ENCODE data around the gene ZBTB22.

Gene ZBTB22

DNA sequence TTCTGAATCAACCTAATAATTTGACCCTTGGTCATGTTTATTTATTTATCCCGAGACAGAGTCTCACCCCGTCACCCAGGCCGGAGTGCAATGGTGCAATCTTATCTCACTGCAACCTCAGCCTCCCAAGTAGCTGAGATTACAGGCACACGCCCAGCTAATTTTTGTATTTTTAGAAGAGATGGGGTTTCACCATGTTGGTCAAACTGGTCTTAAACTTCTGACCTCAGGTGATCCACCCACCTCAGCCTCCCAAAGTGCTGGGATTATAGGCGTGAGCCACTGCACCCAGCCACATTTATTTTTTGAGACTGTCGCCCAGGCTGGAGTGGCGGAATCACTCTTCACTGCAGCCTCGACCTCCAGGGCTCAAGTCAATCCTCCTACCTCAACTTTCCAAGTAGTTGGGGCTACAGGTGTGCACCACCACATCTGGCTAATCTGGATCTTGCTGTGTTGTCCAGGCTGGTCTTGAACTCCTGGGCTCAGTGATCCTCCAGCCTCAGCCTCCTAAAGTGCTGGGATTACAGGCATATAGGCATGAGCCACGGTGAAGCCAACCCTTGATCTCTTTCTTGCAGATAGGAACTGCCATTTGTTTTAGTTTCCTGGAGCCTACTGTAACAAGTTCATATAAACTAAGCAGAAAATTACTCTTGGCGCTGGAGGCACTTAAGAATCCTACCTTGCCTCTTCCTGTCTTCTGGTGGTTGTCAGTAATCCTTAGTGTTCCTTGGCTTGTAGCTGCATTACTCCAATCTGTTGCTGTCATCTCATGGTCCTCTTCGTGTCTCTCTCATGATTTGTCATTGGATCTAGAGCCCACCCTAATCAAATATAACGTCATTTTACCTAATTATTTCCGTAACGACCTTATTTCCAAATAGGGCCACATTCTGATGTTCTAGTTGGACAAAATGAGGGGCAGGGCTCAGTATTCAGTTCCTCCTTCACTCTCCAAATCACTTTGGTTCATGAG, 43.3 kb downstream of the ZBTB22 start:
- Histone ChIP-seq H3K36me3 (ENCODE audit: low read length) (peaks cover 31% of the 10 kb centered on the region), H3K27me3 (ENCODE audit: low read length) (no peaks in the 10 kb centered on the region), H3K9me2 (replicated peaks; ENCODE audit: insufficient read depth, low read length) (no peaks in the 10 kb centered on the region), H4K20me1 (ENCODE audit: low read depth, low read length) (peaks cover 16% of the 10 kb centered on the region), H3F3A (ENCODE audit: insufficient read depth) (peaks cover 76% of the 10 kb centered on the region), H3K27ac (ENCODE audit: low read depth, low read length) (peak overlapping the region; percentile 90), H3K9me3 (ENCODE audit: insufficient read depth, low read length) (no peaks in the 10 kb centered on the region), H3K4me3 (ENCODE audit: insufficient read depth, low read length, poor library complexity, severe bottlenecking) (peak overlapping the region; percentile 76), H3K4me2 (ENCODE audit: low read depth, low read length, poor library complexity, severe bottlenecking) (peak overlapping the region; percentile 88), H3K9ac (ENCODE audit: low read length) (peak overlapping the region; percentile 75), H3K79me2 (ENCODE audit: insufficient read depth, low read length) (peaks cover 45% of the 10 kb centered on the region), H2AFZ (ENCODE audit: low read depth, low read length, severe bottlenecking) (no peak overlapping the region)
- TF ChIP-seq, protein P1, sequence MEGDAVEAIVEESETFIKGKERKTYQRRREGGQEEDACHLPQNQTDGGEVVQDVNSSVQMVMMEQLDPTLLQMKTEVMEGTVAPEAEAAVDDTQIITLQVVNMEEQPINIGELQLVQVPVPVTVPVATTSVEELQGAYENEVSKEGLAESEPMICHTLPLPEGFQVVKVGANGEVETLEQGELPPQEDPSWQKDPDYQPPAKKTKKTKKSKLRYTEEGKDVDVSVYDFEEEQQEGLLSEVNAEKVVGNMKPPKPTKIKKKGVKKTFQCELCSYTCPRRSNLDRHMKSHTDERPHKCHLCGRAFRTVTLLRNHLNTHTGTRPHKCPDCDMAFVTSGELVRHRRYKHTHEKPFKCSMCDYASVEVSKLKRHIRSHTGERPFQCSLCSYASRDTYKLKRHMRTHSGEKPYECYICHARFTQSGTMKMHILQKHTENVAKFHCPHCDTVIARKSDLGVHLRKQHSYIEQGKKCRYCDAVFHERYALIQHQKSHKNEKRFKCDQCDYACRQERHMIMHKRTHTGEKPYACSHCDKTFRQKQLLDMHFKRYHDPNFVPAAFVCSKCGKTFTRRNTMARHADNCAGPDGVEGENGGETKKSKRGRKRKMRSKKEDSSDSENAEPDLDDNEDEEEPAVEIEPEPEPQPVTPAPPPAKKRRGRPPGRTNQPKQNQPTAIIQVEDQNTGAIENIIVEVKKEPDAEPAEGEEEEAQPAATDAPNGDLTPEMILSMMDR (IDR thresholded peaks at IDR 0.05; ENCODE audit: insufficient read depth, low read length, poor library complexity, severe bottlenecking), result no peak
- TF ChIP-seq EZH2phosphoT487 (conservative IDR thresholded peaks at IDR 0.05; ENCODE audit: low read length), result no peak

DNA sequence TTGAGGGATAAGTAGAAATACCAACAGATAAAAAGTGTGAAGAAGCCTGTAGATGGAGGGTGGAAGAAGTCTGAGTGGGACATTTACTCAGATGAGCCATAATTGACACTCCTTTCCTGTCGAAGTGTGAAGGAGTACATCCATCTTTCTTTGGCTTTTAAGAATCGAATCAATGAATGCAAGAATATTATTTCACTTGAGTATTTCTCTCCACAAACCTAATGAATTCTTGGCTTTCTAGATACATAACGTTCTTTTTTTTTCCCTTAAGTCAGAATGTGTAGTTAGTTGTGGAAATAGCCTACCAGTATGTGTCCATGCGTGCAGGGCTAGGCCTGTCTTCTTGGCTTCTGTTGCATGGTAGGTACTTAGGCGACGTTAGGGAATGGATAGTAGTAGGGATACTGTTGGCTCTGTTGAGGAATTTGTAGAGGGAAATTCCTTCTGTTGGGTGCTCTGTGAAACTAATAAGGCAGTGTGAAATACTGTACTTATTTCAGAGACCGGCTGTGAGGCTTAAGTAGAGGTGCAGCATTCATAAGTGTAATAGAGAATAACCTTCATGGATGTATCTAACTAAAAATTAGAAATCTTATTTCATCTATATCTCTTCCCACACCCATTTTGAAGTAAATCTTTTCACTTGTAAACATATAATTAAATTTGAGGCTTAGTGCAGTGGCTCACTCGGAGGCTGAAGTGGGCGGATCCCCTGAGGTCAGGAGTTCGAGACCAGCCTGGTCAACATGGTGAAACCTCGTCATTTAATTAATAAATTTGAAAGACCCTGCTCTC, 44.2 kb downstream of the ZBTB22 start:
- Histone ChIP-seq H3K9me2 (replicated peaks; ENCODE audit: insufficient read depth, low read length) (no peaks in the 10 kb centered on the region), H3K9ac (ENCODE audit: low read length) (peak overlapping the region; percentile 75), H4K20me1 (ENCODE audit: low read depth, low read length) (peaks cover 16% of the 10 kb centered on the region), H2AFZ (ENCODE audit: low read depth, low read length, severe bottlenecking) (no peak overlapping the region), H3K4me3 (ENCODE audit: insufficient read depth, low read length, poor library complexity, severe bottlenecking) (peak overlapping the region; percentile 76), H3K27ac (ENCODE audit: low read depth, low read length) (peak overlapping the region; percentile 90), H3K36me3 (ENCODE audit: low read length) (peaks cover 31% of the 10 kb centered on the region), H3K27me3 (ENCODE audit: low read length) (no peaks in the 10 kb centered on the region), H3K79me2 (ENCODE audit: insufficient read depth, low read length) (peaks cover 45% of the 10 kb centered on the region), H3K4me2 (ENCODE audit: low read depth, low read length, poor library complexity, severe bottlenecking) (peak overlapping the region; percentile 88), H3F3A (ENCODE audit: insufficient read depth) (peaks cover 71% of the 10 kb centered on the region), H3K9me3 (ENCODE audit: insufficient read depth, low read length) (no peaks in the 10 kb centered on the region)
- no peak for TF ChIP-seq EZH2phosphoT487 (conservative IDR thresholded peaks at IDR 0.05; ENCODE audit: low read length)
- TF ChIP-seq, protein P1 (IDR thresholded peaks at IDR 0.05; ENCODE audit: insufficient read depth, low read length, poor library complexity, severe bottlenecking), result no peak

DNA sequence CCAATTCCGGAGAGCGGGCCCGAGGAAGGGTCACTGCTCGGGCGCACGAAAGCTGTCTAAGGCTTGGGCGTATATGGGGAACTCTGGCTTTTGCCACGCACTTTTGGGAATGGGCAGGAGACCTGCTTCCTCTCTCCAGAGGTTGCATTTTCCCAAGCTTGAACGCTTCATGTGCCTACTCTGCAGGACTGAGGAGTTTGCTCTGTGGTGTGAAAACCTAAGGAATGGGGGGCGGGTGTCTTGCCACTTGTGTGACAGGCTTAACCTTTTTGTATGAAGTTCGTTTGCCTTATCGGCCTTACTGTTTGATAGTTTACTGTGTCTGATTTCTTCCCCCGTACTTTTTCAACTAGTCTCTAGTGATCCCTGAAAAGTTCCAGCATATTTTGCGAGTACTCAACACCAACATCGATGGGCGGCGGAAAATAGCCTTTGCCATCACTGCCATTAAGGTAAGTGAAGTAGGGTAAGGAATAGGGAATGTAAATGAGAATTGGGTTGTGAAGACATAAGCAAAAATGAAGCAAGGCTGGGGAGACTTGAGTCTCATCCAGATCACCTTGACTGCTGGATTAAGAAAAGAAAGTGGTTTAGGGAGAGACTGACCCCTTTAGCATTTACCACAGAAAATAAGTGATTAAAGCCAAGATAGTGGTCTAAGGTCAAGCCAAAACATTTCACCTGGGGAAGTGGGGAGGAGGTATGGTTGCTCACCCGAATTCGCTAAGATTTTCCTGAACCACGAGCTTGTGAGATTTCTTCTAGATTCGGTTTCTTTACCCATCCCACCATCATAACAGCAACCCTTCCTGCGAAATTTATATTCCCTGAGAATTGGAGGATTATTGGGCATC, 45.0 kb downstream of the ZBTB22 start:
- Histone ChIP-seq H3K36me3 (ENCODE audit: low read length) (peaks cover 31% of the 10 kb centered on the region), H3K4me3 (ENCODE audit: insufficient read depth, low read length, poor library complexity, severe bottlenecking) (peak overlapping the region; percentile 76), H2AFZ (ENCODE audit: low read depth, low read length, severe bottlenecking) (no peak overlapping the region), H3K27ac (ENCODE audit: low read depth, low read length) (peak overlapping the region; percentile 90), H3K9me3 (ENCODE audit: insufficient read depth, low read length) (no peaks in the 10 kb centered on the region), H3K79me2 (ENCODE audit: insufficient read depth, low read length) (peaks cover 45% of the 10 kb centered on the region), H3K9me2 (replicated peaks; ENCODE audit: insufficient read depth, low read length) (no peaks in the 10 kb centered on the region), H3K9ac (ENCODE audit: low read length) (peak overlapping the region; percentile 75), H3K4me2 (ENCODE audit: low read depth, low read length, poor library complexity, severe bottlenecking) (peak overlapping the region; percentile 88), H4K20me1 (ENCODE audit: low read depth, low read length) (peaks cover 16% of the 10 kb centered on the region), H3F3A (ENCODE audit: insufficient read depth) (peaks cover 62% of the 10 kb centered on the region), H3K27me3 (ENCODE audit: low read length) (no peaks in the 10 kb centered on the region)
- TF ChIP-seq, protein P1 (IDR thresholded peaks at IDR 0.05; ENCODE audit: insufficient read depth, low read length, poor library complexity, severe bottlenecking), result no peak
- TF ChIP-seq EZH2phosphoT487 (conservative IDR thresholded peaks at IDR 0.05; ENCODE audit: low read length), result no peak

Measured in SU-DHL-6 (cell line).